HG03521 (cell line): Measurements from ENCODE around the gene PPFIBP2.
A peak's percentile ranks its signal among the peaks of the same experiment; 100 is the strongest.
"Not testable (repeated sequence)": the region's sequence is repeated elsewhere in the genome, so short reads cannot be mapped to it uniquely, and the experiment has no call there.

Experiments used
- ATAC-seq: cut with Tn5 transposase; IDR thresholded peaks from one replicate; pipeline ENCODE4 v1.9.1; 2021; ENCODE audit warnings: mild to moderate bottlenecking, moderate library complexity; ENCODE audit not compliant: unreplicated experiment

Gene PPFIBP2

DNA sequence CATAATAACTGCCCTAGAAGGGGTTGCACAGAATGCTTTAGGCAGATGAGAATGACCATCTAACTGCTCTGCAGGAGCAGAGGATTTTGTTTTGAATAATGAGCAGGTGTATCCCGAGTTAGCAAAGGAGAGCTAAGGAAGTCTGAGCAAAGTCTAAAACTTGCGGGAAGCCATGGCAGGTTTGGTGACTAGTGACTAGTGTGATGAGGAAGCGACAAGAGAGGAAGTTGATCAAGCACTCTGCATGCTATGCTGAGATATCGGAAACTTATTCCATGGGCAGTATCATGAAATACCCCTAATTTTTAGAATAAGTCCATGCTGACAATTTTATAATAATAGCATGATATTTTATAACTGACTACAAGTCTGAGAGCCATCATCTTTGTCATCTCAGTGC, 15.6 kb upstream of the PPFIBP2 start:
- ATAC-seq, result no peak

DNA sequence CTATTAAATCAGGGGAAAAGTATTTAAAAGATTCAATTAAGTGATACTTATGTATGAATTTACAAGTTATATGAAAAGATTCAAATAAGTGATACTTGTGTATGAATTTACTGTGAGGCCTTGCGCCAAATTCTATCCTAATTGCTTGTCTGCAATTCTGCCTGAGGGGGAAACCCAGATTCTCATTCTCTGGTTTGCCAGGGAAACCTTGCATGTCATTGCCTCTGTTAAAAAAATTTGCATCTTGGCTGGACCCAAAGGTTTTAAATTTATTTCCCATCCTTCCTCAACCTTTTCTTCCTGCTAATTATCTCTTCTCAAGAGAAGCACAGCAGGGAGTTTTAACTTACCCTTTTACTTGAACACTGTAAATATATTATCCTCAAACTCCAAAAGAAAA, 14.7 kb upstream of the PPFIBP2 start:
- no peak for ATAC-seq

DNA sequence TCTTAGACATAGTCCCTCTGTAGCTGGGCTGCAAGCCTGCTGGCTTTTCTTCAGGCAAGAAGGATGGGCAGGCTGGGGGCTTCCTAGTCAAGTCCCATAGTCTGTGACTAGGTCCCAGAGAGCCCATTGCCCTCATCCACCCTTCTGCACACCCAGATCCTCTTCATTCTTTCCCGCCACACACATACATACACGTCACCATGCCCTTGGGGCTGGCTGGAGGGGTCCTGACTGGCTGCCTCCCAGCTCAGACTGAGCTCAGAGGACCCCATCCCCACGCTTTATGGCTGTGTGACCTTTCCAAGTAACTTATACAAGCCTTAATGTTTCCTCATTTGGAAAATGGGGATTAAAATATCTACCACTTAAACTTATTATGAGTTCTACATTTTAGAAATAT, 13.5 kb upstream of the PPFIBP2 start:
- ATAC-seq, result no peak

DNA sequence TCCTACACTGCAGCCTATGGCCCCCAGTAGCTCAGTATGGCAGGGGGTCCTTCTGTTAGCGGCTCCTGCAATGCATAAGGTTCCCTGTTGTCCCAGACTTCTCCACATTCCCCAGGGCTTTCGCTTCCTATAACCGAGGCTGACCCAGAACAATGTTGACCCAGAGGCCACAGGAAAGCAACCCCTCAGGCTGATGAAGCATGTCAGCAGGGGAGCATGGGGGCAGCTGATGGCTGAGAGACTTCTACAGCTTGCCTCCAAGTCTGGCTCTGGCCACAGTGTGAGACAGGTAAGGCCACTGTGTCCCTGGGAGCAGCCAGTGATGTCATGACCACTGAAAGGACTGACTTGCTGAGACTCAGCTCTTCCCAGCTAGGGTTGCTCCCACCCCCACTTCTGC, 12.5 kb upstream of the PPFIBP2 start:
- no peak for ATAC-seq

DNA sequence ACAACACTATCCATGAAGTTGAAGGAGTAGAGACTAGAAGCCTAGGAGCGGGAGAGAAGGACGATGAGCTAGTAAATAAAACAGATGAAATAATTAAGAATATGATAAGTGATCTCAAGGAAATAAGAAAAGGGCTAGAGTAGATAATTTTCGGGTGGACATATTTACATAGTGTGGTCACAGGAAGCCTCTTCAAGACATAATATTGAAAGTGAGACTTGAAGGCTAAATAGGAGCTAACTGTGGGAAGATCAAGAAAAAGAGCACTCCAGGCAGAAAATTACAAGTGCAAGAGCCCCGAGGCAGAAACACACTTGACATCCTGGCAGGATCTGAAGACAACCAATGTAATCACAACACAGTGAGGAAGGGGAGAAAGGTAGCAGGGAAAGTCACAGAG, 11.9 kb upstream of the PPFIBP2 start:
- ATAC-seq, result no peak

DNA sequence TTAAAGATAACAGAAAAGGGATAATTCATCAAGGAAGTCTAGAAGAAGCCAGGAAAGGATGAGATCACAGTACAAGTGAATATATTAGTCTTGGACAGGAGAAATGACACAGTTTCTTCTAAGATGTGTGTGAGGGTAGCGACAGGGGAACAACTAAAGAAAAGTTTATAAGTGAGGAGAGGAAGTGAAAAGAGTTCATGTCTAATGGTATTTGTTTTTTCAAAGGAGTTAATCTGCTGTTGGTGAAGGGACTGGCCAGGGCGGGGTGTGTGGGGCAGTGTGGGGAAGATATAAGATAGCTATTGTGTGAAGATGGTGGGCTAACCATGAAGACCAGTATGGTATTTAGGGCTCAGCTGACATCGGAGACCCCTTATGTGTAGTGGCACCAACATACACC, 7.6 kb upstream of the PPFIBP2 start:
- ATAC-seq, result no peak

DNA sequence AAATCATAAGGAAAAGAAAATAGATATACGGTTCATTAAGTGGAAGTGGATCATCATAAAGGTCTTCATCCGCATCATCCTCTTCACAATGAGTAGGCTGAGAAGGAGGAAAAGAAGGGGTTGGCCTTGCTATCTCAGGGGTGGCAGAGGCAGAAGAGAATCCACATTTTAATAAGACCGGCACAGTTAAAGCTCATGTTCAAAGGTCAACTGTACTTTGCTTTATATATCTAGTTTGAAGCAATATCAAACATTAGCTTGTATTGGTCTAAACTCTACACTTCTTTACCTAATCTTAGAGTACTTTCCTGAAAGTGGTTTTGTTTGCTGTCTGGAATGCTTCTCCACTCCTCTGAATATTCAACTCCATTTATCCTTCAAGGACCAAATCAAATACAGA, 5.7 kb upstream of the PPFIBP2 start:
- no peak for ATAC-seq

DNA sequence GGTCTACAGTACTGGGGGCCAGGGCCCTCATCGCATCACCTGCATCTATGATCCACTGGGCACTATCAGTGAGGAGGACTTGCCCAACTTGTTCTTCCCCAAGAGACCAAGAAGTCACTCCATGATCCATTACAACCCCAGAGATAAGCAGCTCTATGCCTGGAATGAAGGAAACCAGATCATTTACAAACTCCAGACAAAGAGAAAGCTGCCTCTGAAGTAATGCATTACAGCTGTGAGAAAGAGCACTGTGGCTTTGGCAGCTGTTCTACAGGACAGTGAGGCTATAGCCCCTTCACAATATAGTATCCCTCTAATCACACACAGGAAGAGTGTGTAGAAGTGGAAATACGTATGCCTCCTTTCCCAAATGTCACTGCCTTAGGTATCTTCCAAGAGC, 3.8 kb upstream of the PPFIBP2 start:
- no peak for ATAC-seq

DNA sequence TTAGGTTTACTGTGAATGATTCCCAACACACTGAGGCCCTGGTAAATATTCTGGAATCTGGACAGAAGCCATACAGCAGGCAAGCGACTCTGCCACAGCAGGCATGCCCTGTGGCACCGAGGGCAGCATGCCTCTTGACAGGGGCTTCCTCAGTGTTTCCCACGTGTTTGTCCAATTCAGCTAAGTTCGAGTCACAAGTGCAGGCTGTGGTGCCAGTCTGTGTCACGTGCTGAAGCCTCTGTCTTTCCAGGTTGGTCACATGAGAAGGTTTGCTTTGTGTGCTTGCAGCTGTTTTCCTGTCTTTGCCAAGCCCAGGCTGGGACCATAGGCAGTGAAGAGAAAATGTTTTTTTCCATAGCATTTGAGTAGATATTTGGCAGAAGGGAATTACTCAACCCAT, 2.4 kb upstream of the PPFIBP2 start:
- no peak for ATAC-seq

DNA sequence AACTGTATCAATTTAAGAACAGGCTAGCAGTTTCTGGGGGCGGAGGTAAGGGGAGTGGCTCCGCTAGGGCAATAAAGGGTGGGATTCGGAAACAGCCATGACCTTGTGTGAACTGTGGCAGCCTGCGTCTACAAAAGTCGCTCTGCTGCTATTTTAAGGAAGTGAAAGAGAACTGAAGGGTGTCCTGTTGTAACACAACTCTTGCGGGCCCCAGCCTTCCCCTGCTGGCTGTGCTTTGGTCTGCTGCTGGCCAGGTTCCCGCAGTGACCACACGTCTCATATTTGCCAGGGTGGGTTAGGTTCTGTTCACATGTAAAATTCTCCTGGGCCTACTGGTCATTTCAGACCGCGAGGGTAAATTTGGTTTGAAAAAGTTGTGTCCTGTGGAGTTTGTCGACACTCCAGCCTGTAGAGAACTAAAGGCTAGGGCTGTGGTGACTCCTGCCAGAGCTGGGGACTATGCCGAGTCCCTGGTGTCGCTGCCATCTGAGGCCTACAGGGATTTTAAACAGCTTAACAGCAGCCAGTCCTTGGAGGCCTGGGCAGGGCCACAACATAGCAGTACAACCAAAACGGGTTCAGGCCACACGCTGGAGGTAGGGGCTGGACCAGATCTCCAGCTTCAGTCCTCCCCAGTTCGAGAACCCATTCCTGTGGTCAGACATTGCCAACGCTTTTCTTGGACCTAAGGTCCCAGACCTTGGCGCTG, 1.1 kb upstream of the PPFIBP2 start:
- peak; percentile 66 for ATAC-seq

DNA sequence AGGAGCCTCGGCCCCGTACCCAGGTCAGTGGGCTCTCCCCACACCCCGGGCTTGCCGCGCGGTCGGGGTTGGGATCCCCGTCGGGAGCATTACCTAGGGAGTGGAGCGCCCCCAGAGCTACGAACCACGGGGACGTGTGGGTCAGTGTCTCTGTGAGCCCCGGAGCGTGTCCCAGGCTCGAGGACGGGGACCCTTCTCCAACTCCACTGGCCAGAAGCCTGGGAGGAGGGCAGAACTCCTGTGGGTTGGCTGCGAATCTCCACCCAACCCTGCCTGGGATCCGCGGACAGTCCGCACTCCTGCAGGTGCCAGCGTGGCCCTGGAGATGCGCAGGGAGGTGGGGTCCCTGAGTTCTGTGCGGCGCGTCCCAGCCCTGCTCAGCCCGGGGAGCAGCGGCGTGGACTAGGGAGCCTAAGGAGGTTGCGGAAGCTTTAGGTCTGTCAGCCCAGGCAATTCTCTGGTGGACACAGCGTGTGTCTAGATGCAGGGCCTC, 346 bp downstream of the PPFIBP2 start:
- ATAC-seq, result peak; percentile 6

DNA sequence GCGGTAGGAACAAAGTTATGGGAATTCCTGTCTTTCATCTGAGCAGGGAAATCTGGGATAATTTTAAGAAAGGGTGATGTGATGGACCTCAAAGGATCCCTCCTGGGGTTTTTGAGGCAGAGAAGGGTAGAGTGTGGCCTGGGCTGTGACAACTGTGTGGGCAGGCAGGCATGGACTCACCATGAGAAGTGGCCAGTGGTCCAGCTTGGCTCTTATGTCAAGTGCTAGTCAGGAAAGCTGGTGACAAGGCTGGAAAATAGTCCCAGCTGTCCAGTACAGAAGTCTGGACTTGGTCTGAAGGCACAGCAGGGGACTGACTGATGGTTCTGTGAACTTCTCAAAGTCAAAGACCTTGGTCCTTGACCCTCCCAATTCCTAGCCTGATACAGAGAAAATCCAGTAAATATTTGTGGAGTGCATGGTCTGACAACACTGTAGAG, 1.7 kb downstream of the PPFIBP2 start:
- ATAC-seq, result no peak

DNA sequence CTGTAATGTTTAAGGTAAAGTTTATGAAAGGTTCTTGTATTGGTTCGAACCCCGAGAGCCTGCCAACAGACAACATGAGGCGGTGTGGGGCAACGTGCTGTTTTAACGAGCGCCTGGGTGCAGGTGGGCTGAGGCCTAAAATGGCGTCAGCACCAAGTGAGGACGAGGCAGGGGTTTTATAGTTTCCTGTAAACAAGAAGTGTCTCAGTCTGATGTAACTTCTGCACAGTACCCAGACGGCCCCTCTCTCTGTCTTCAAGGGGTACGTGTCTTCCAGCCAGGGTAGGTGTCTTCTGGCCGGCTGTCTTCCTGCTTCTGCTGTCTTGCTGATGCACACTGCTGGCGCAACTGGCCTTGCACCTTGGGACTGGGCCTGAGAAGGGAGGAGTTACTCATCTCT, 2.7 kb downstream of the PPFIBP2 start:
- ATAC-seq, result no peak

DNA sequence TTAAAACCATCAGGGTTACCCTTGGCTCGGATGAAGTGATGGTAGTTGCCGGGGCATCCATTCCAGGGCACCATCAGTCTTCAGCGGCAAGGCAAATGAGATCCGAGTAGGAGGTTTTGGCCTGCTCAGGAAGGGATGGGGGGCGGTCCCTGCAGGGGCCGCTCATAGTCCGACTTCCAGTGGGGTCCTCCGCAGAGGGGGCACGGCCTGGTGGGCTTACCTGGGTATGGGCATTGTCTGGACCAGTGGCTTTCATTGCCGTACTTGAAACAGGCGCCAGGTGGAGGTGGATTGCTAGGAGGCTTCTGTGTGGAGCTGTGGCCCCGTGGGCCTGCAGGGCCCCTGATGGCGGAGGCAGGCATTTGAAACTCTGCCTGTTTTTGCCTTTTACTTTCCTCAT, 3.9 kb downstream of the PPFIBP2 start:
- not testable (repeated sequence) for ATAC-seq

DNA sequence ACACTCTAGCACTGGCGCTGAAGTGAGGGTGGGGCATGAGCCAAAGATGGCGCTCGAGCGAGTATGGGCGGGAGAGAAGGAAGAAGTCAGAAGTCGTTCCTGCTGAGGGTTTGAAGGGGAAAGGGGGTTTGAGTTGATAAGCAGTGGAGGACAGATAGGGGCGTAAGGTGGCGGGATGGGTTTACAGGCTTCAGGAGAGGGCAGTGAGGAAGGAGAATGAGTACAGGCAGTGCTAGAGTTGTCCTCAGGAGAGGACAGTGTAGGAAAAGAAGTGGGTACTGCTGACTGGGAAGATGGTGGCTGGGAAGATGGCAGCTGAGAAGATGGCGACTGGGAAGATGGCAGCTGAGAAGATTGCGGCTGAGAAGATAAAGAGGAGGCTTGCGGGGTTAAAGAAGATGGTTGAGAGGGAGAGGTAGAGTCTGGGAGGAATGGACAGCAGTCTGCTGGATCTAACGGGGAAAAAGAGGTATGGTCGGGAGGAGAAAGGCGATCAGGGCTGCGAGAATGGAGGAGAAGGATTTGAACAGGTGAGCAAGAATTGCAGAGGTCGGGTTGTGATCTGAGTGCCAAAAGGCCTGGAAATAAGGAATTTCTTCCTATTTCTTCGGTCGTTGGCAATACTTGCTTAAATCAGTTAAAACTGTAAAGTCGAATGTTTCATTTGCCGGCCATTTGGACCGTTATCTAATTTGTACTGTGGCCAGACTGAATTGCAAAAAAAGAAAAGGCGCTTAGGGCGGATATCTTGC, 5.2 kb downstream of the PPFIBP2 start:
- no peak for ATAC-seq

DNA sequence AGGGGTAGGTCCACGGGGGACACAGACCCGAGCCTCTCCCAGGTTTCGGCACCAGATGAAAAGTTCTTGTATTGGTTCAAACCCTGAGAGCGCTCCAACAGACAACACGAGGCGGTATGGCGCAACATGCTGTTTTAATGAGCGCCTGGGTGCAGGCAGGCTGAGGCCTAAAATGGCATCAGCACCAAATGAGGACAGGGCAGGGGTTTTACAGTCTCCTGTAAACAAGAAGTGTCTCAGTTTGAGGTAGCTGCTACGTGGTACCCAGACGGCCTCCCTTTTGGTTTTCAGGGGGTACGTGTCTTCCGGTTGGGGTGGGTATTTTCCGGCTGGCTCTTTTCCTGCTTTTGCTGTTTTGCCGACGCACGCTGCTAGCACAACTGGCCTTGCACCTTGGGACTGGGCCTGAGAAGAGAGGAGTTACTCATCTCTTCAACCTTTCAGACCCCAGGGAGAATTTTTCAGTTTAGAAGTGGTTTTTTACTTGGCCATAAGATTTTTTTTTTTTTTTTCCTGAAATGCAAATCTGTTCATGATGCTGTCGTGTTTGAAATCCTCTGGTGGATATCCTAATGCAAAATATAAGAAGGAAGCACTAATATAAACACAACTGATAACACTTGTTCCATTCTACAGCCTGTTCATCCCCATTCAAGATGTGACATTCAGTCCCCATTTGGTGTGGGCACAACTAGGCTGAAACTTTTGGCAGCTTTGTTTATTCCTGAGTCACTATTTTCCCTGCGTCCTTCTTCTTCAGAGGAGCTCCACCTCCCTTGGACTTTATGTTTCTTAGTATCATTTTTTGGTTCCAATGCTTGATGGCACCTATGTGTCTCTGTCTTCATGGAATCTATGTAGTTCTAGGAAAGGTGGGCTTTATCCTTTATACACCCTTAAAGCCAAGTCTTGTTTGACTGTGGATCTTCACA, 6.5 kb downstream of the PPFIBP2 start:
- ATAC-seq, result peak; percentile 34

DNA sequence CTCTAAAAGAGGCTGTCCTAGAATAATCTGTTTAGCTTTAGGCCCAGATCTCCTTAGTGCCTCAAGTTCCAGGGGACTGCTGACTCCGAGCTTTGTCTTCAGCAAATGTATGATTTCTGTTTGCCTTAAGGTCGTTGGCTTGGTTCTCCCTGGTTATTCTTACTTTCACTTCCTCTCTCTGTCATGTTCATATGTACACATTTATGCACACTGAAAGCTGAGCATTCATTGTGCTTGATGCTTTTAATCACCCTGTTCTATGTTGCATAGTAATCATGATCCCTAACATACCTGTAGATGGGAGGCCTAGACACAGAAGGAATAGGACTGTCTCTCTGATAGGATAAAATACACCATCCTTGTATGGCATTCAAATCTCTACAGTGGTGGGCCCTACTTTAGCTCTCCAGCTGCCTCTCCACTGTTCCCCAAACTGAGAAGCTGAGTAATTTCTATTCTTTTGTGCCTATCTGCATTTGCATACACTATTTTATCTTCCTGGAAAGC, 7.2 kb downstream of the PPFIBP2 start:
- peak; percentile 76 for ATAC-seq

DNA sequence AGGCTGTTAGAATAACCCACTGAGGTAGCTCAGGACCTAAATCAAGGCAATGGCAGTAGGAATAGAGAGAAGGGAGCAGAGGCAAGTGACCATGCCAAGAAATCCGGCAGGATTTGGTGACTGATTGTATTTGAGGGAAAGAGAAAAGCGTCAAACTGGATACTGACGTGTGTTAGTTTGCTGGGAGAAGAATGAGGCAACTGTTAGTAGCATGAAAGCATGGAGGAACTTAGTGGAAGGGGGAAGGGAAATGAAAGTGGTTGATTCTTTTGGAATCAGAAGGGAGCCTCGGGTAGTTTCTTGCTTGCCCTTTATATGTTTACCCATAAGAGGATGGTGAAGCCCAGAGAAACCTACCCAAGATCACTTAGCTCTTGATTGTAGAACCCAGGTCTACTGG, 8.3 kb downstream of the PPFIBP2 start:
- no peak for ATAC-seq

DNA sequence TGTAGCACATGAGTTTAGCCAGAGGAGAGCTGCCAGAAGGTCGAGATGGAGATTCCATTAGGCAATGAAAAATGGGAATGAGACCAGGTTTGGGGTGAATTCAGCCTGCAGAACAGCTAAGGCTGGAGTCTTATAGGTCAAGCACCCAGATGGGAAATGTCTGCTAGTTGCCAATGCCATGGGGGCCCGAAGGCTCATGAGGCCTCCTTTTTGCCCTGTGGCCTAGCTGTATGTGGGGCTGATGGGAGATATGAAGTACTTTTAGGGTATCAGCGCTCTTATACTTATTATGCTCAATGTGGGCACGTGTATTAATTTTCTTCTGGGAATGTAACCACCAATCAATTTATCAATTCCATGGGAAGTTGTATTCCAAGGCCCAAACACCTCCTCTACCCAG, 8.7 kb downstream of the PPFIBP2 start:
- no peak for ATAC-seq

DNA sequence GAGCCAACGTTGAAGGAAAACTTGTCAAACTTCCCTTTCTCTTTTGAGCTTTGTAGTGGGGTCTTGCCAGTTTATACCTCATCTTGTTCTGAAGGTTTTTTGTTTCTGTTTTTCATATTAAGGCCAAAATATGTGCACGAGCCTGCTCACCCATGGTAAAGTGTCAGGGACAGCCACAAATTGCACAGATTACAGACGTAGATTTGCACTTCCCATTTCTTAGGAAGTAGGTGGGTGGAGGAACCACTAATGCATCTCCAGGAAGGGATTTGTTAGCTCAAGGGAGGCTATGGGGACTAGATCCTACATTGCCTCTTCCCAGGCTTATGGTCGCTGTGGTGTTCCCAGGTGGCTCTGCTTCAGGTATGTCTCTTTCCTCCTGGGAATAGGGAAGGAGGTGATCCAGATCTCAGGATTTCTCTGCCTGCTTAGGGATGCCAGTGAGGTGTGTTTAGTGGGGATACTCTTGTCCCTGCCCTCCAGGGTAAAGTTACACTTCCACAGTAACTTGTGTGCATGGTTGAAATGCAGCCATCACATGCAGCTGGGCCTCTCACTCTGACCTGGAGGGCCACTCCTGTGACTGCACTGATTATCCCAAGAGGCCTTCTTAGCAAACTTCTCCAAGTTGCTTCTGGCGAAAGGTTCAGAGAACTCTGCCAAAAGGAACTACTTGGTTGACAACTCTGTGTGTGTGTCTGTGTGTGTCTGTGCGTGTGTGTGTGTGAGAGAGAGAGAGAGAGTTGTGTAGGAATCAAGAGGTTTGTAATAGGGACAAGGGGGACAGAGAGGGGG, 9.8 kb downstream of the PPFIBP2 start:
- ATAC-seq, result no peak
